Panc1 (cell line): ENCODE measurements around the gene CYP2C8. TPM values are rescaled to one million over a fixed set of nuclear protein-coding genes. Genes with fewer than 3 reads are reported as not detected.
A peak's percentile ranks its signal among the peaks of the same experiment; 100 is the strongest.
"Not testable (repeated sequence)": the region's sequence is repeated elsewhere in the genome, so short reads cannot be mapped to it uniquely, and the experiment has no call there.

ENCODE experiments used
- ATAC-seq: fragments of 200-7000 bp; cut with Tn5 transposase; 2 replicates; pipeline ENCODE4 v1.9.1; 2020; ENCODE audit warnings: mild to moderate bottlenecking, moderate library complexity
- Bru-seq: library from RNA; stranded (reverse); fragments of 400-500 nt; gene quantifications from one replicate; lab custom pipeline; 2021; lab: Mats Ljungman, UMichigan
- BruChase-seq, 2 experiments: library from RNA; stranded (reverse); fragments of 400-500 nt; gene quantifications; one replicate each; lab custom pipeline; 2021; lab: Mats Ljungman, UMichigan
- BruUV-seq: library from RNA; stranded (reverse); fragments of 400-500 nt; replicated peaks from 2 replicates; lab custom pipeline; 2021; lab: Mats Ljungman, UMichigan
- CTCF ChIA-PET: fragments of 300-600 bp; sonication (Branson Sonifier 250); formaldehyde crosslinking; loops from one replicate; lab custom pipeline; 2022; ENCODE audit warnings: antibody characterized with exemption; lab: Charles Lee
- POLR2A ChIA-PET: fragments of 300-600 bp; sonication (Branson Sonifier 250); formaldehyde crosslinking; loops from one replicate; lab custom pipeline; 2022; ENCODE audit warnings: antibody characterized with exemption; lab: Charles Lee
- DNase-seq: peaks from one replicate; pipeline ENCODE4 v3.0.0-alpha.2; 2010; ENCODE audit warnings: low read depth, low spot score
- H3K27ac ChIP-seq: 2 replicates; pipeline ENCODE4 v1.5.1; 2011; ENCODE audit warnings: mild to moderate bottlenecking, low read length, inconsistent platforms
- H3K27me3 ChIP-seq: fragments of 200-500 bp; sonication (Bioruptor generic); 2 replicates; pipeline ENCODE4 v1.6.0; 2014; ENCODE audit warnings: low read length, inconsistent platforms; ENCODE audit not compliant: control insufficient read depth, insufficient read depth
- H3K36me3 ChIP-seq: fragments of 200-500 bp; sonication (Bioruptor generic); 2 replicates; pipeline ENCODE4 v1.5.1; 2014; ENCODE audit warnings: inconsistent platforms, mild to moderate bottlenecking, low read length, moderate library complexity; ENCODE audit not compliant: control insufficient read depth, insufficient read depth
- H3K4me1 ChIP-seq: 2 replicates; pipeline ENCODE4 v1.5.1; 2011; ENCODE audit warnings: inconsistent platforms, mild to moderate bottlenecking, low read length, moderate library complexity; ENCODE audit not compliant: control insufficient read depth, insufficient read depth
- H3K4me3 ChIP-seq, 2 experiments: 2 replicates each; pipeline ENCODE4 v1.5.1; 2011 to 2012; ENCODE audit warnings: low read depth in 2 of 2, low read length in 2 of 2, mild to moderate bottlenecking in 2 of 2, inconsistent platforms in 1 of 2, moderate library complexity in 1 of 2
- H3K9me3 ChIP-seq: fragments of 200-500 bp; sonication (Bioruptor generic); 2 replicates; pipeline ENCODE4 v1.5.1; 2014; ENCODE audit warnings: low read depth, mild to moderate bottlenecking, inconsistent platforms, low read length, moderate library complexity; ENCODE audit not compliant: control insufficient read depth, insufficient read depth
- POLR2AphosphoS5 ChIP-seq: IDR thresholded peaks from 2 replicates; pipeline ENCODE4 v1.6.1; 2012; ENCODE audit warnings: mild to moderate bottlenecking, low read depth, low read length, moderate library complexity
- SIN3A ChIP-seq: IDR thresholded peaks from 2 replicates; pipeline ENCODE4 v1.6.1; 2012; ENCODE audit warnings: low read depth, mild to moderate bottlenecking, low read length, moderate library complexity, borderline replicate concordance; ENCODE audit not compliant: insufficient read depth
- TCF7L2 ChIP-seq: IDR thresholded peaks from 2 replicates; pipeline ENCODE4 v1.6.1; 2011; ENCODE audit warnings: mild to moderate bottlenecking, low read depth, low read length, inconsistent platforms
- in situ Hi-C: cut with HindIII; loops from 2 replicates; pipeline ENCODE4 v1.10.0; 2016; ENCODE audit warnings: low sequenced_read_pairs, low pct_unique_long_range_greater_than_20kb
- intact Hi-C: fragments of 100-400 bp; cut with micrococcal nuclease; formaldehyde crosslinking; loops from one replicate; pipeline ENCODE4 v1.10.0; 2022; ENCODE audit not compliant: unreplicated experiment
- long read RNA-seq: library from polyadenylated mRNA; unstranded; transcript quantifications from one replicate; pipeline ENCODE4 v2.0.0, GENCODE V29; 2021; ENCODE audit not compliant: unreplicated experiment
- polyA plus RNA-seq: library from polyadenylated mRNA; unstranded; fragments of >200 nt; gene quantifications from one replicate; pipeline ENCODE4 v1.2.1, GENCODE V29; 2012; ENCODE audit warnings: missing spikeins; ENCODE audit not compliant: insufficient read length
- total RNA-seq: library from RNA; stranded (reverse); gene quantifications from one replicate; pipeline ENCODE4 v1.2.1, GENCODE V29; 2021; ENCODE audit not compliant: unreplicated experiment
- TF ChIP-seq, protein P1 (sequence below), 2 experiments: IDR thresholded peaks; 2 replicates each; pipeline ENCODE4 v1.6.1; 2011 to 2012; ENCODE audit warnings: low read depth in 2 of 2, control low read depth in 1 of 2, low read length in 1 of 2, mild to moderate bottlenecking in 1 of 2, moderate library complexity in 1 of 2; ENCODE audit not compliant: insufficient read depth in 1 of 2
- TF ChIP-seq, protein P2 (sequence below): fragments of 450-650 bp; IDR thresholded peaks from 2 replicates; pipeline ENCODE4 v1.5.1; 2017; ENCODE audit warnings: mild to moderate bottlenecking

The CYP2C8 gene
- total RNA-seq (0.26 TPM), Bru-seq, nascent RNA (percentile 3 among the genes with signal in this experiment), BruChase-seq, experiment 1, labeled RNA remaining after a 2-hour chase (percentile 11 among the genes with signal in this experiment), BruChase-seq, experiment 2, labeled RNA remaining after a 6-hour chase (percentile 8 among the genes with signal in this experiment)
- not detected for polyA plus RNA-seq
- long read RNA-seq = 0 reads

DNA sequence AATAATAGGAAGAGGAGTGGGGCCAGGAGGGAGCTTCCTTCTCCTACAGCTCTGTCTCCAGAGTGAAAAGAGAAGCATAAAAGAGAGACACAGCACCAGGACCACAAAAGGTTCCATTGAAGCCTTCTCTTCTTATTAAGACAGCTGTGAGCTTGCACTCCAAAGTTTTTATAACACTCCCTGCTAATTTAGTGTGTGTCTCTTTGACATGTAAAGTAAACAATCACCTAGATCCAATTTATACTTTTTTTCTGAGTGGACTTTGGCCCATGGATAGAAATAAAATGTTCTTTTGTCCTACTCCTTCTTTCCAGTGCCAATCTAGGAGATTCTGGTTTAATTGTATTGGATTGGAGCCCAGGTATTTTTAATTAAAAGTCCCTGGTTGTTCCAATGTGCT, at the start of gene CYP2C8:
Gene CYP2C8, minus strand, starts transcription at position 212 of the 400 bp plus-strand sequence. Its CDS starts 95 bp downstream, at position 117.
- H3K27ac ChIP-seq = no peak within 1 kb of the TSS
- DNase-seq = no peak
- CTCF ChIA-PET = no interaction called here
- in situ Hi-C loops = no loop called here
- TF ChIP-seq, protein P1, sequence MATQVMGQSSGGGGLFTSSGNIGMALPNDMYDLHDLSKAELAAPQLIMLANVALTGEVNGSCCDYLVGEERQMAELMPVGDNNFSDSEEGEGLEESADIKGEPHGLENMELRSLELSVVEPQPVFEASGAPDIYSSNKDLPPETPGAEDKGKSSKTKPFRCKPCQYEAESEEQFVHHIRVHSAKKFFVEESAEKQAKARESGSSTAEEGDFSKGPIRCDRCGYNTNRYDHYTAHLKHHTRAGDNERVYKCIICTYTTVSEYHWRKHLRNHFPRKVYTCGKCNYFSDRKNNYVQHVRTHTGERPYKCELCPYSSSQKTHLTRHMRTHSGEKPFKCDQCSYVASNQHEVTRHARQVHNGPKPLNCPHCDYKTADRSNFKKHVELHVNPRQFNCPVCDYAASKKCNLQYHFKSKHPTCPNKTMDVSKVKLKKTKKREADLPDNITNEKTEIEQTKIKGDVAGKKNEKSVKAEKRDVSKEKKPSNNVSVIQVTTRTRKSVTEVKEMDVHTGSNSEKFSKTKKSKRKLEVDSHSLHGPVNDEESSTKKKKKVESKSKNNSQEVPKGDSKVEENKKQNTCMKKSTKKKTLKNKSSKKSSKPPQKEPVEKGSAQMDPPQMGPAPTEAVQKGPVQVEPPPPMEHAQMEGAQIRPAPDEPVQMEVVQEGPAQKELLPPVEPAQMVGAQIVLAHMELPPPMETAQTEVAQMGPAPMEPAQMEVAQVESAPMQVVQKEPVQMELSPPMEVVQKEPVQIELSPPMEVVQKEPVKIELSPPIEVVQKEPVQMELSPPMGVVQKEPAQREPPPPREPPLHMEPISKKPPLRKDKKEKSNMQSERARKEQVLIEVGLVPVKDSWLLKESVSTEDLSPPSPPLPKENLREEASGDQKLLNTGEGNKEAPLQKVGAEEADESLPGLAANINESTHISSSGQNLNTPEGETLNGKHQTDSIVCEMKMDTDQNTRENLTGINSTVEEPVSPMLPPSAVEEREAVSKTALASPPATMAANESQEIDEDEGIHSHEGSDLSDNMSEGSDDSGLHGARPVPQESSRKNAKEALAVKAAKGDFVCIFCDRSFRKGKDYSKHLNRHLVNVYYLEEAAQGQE (IDR thresholded peaks at IDR 0.05; ENCODE audit: insufficient read depth in 1 of 2, low read depth in 2 of 2, low read length in 1 of 2) = no peak
- TF ChIP-seq SIN3A (no peak), TCF7L2 (no peak), POLR2AphosphoS5 (no peak)
- TF ChIP-seq, protein P2, sequence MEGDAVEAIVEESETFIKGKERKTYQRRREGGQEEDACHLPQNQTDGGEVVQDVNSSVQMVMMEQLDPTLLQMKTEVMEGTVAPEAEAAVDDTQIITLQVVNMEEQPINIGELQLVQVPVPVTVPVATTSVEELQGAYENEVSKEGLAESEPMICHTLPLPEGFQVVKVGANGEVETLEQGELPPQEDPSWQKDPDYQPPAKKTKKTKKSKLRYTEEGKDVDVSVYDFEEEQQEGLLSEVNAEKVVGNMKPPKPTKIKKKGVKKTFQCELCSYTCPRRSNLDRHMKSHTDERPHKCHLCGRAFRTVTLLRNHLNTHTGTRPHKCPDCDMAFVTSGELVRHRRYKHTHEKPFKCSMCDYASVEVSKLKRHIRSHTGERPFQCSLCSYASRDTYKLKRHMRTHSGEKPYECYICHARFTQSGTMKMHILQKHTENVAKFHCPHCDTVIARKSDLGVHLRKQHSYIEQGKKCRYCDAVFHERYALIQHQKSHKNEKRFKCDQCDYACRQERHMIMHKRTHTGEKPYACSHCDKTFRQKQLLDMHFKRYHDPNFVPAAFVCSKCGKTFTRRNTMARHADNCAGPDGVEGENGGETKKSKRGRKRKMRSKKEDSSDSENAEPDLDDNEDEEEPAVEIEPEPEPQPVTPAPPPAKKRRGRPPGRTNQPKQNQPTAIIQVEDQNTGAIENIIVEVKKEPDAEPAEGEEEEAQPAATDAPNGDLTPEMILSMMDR = no peak
- no peaks in the 10 kb centered on the region for H3K27me3 ChIP-seq
- ATAC-seq = no peak
- POLR2A ChIA-PET = no interaction called here
- no TSS peak for BruUV-seq
- no peak within 1 kb of the TSS for H3K4me3 ChIP-seq
- H3K36me3 ChIP-seq = no peaks in the 10 kb centered on the region
- no peaks in the 10 kb centered on the region for H3K4me1 ChIP-seq
- intact Hi-C loops = no loop called here
- no peaks in the 10 kb centered on the region for H3K9me3 ChIP-seq

DNA sequence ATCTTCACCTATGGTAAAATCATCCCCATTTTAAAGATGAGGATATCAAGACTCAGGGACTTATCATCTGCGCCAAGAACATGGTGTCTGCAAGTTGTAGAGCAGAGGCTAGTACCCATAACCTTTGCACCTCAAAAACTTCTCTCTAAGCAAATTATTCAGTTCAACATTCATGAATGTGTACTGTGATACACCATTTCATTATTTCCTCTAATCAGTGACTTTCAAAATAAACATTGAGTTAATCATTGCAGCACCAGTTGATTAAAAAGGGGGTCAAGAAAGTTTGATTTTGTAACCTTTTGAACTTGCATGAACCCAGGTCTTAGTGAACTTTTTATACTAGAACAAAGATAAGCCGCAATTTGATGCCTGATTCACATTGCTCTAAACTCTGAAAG, 47.6 kb upstream of the CYP2C8 start:
- H3K4me1 ChIP-seq = no peaks in the 10 kb centered on the region
- ChIA-PET CTCF (no interaction called here), POLR2A (no interaction called here)
- BruUV-seq = no TSS peak
- H3K27me3 ChIP-seq = no peaks in the 10 kb centered on the region
- no peaks in the 10 kb centered on the region for H3K36me3 ChIP-seq
- ATAC-seq (no peak), DNase-seq (no peak)
- H3K4me3 ChIP-seq = no peak overlapping the region
- TF ChIP-seq TCF7L2 = no peak
- no peak for TF ChIP-seq POLR2AphosphoS5
- TF ChIP-seq, protein P1 (IDR thresholded peaks at IDR 0.05; ENCODE audit: insufficient read depth in 1 of 2, low read depth in 2 of 2, low read length in 1 of 2) = no peak
- TF ChIP-seq, protein P2 = no peak
- no peak for TF ChIP-seq SIN3A
- intact Hi-C loops (no loop called here), in situ Hi-C loops (no loop called here)
- no peak overlapping the region for H3K27ac ChIP-seq
- H3K9me3 ChIP-seq = no peaks in the 10 kb centered on the region

DNA sequence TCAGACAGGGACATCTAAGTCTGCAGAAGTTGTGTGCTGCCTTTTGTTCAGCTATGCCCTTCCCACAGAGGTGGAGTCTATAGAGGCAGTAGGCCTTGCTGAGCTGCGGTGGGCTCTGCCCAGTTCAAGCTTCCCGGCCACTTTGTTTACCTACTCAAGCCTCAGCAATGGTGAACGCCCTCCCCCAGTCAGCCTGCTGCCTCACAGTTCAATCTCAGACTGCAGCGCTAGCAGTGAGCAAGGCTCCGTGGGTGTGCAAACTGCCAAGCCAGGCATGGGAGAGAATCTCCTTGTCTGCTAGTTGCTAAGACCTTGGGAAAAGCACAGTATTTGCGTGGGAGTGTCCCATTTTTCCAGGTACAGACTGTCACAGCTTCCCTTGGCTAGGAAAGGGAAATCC, 41.5 kb upstream of the CYP2C8 start:
- DNase-seq, H3K4me3 ChIP-seq, H3K36me3 ChIP-seq, H3K9me3 ChIP-seq, ATAC-seq, intact Hi-C loops, CTCF ChIA-PET, H3K27me3 ChIP-seq, H3K4me1 ChIP-seq, H3K27ac ChIP-seq, POLR2A ChIA-PET, in situ Hi-C loops, BruUV-seq: not testable (repeated sequence)
